Stimulated activated CD4-positive, alpha-beta T cell treated with anti-CD3 and anti-CD28 coated beads, Interleukin-2, amount 100 ng/mL, for 24 hours (primary cell): ENCODE data around the gene RHOF.

Experiments
- DNase-seq, 2 donors: peaks; one replicate each; pipeline ENCODE4 v3.0.0-alpha.2; 2020

Gene RHOF

DNA sequence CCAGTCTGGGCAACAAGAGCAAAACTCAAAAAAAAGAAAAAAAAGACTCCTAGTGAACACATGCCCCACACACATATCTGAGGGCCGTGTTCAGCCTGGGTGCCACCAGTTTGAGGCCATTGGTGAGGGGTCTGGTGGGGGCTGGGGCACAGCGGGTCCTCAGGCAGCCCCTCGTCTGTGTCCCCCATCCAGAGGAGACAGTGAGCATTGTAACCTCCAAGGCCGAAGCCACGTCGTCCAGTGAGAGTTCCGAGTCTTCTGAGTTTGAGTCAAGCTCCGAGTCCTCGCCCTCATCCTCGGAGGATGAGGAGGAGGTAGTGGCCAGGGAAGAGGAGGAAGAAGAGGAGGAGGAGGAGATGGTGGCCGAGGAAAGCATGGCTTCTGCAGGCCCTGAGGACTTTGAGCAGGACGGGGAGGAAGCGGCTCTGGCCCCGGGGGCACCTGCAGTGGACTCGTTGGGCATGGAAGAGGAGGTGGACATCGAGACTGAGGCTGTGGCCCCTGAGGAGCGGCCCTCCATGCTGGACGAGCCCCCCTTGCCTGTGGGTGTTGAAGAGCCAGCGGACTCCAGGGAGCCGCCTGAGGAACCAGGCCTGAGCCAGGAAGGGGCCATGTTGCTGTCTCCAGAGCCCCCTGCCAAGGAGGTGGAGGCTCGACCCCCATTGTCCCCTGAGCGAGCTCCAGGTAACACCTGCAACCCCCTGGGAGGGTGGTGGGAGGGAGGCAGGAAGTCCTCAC, 25.9 kb upstream of the RHOF start:
- no peak for DNase-seq

GRCh38 chr12:121817648-121818043, 24.2 kb upstream of the RHOF start:
- no peak for DNase-seq

DNA sequence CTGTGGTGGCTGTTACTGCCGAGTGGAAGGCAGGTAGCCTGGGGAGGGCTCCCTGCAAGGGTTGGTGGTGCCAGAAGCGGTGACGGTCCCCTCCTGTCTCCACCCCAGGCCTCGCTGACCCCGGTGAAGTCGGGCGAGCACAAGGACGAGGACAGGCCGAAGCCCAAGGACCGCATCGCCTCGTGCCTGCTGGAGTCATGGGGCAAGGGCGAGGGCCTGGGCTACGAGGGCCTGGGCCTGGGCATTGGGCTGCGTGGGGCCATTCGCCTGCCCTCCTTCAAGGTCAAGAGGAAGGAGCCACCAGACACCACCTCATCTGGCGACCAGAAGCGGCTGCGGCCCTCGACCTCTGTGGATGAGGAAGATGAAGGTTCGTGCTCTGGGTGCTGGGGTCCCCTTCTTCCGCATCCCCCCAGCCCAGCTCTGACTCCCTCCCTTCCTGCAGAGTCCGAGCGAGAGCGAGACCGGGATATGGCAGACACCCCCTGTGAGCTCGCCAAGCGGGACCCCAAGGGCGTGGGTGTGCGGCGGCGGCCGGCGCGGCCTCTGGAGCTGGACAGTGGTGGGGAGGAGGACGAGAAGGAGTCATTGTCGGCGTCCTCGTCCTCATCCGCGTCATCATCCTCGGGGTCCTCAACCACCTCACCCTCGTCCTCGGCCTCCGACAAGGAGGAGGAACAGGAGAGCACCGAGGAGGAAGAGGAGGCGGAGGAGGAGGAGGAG, 23.6 kb upstream of the RHOF start:
- no peak for DNase-seq

- no peak for DNase-seq
These were observed 21.8 kb upstream of the RHOF start for GRCh38 chr12:121815263-121815662.

DNA sequence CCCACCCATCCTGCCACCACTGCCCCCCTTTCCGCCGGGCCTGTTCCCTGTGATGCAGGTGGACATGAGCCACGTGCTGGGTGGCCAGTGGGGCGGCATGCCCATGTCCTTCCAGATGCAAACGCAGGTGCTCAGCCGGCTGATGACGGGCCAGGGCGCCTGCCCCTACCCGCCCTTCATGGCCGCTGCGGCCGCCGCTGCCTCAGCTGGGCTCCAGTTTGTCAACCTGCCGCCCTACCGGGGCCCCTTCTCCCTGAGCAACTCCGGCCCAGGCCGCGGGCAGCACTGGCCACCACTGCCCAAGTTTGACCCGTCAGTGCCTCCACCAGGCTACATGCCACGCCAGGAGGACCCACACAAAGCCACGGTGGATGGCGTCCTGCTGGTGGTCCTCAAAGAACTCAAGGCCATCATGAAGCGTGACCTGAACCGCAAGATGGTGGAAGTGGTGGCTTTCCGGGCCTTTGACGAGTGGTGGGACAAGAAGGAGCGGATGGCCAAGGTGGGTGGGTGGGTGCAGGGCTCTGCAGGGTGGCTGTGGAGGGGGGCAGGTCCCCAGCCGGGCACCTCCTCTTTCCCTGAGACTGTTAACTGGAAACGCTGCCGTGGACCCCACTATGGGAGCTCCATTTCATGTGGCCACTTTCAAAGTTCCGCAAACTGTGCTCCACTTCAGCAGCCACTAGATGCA, 21.1 kb upstream of the RHOF start:
- no peak for DNase-seq

- no peak for DNase-seq
These were observed 20.5 kb upstream of the RHOF start for GRCh38 chr12:121813951-121814350.

DNA sequence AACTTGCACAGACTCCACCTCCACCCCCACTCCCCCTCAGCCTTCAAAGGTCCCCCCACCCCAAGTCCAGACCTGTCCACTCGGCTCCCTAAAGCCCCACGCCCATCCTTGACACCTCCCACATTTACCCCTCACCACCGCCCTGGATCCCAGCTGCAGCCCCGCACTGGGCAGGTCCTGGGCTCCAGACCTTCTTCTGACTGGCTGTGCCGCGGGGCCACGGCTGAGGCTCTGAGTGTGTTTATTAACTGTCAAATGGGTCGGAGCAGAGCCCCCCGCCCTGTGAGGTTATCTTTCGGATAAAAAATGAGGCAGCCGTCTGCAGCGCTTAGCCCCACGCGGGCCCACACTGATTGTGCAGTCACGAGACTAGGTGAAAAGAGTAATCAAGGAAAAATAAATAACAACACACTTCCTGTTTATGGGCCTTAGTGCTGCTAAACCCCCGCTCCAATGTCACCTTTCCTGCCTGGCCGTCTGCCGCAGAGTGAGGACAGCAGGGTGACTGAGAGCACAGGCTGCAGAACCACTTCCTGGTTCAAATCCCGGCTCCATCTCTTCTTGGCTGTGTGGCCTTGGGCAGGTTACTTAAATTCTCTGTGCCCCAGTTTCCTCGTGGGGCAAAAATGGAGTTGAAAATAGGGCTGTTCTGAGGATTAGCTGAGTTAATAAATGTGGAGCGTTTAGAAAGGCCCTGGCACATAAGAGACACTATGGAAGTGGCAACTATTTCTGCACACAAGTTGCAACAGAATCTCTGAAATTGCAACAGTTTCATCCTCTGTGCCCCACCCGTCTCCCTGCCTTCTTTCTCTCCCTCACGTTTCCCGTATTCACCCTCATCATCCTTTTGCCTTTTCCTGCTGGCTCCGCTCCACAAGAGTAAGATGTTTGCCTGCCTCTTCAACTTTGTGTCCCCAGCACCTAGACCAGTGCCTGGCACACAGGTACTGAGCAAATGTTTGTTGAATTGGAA, 19.7 kb upstream of the RHOF start:
- no peak for DNase-seq

DNA sequence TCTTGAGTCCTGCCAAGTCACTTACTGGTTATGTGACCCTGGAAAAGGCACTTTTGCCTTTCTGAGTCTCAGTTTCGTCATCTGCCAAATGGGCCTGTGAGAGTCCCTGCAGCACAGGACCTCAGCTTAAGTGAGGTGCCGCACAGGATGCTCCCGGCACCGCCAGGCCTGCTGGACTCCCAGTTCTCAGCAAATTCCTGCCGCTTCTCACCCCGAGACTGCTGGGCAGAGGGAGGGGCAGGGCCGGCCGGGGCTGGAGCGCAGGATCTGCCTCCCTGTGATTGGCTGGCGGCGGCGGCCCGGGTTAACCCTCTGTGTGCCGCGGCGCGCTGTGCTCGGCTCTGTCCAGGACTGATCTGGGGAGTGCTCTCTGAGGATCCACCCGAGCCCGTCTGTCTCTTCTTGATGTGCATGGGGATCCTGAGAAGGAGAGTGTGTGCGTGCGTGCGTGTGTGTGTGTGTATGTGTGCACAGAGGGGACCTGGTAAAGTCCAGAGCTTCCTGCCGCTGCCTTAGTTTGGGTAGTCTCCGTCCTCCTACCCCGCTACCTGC, 18.9 kb upstream of the RHOF start:
- peak; percentile 51 to 68 for DNase-seq

DNA sequence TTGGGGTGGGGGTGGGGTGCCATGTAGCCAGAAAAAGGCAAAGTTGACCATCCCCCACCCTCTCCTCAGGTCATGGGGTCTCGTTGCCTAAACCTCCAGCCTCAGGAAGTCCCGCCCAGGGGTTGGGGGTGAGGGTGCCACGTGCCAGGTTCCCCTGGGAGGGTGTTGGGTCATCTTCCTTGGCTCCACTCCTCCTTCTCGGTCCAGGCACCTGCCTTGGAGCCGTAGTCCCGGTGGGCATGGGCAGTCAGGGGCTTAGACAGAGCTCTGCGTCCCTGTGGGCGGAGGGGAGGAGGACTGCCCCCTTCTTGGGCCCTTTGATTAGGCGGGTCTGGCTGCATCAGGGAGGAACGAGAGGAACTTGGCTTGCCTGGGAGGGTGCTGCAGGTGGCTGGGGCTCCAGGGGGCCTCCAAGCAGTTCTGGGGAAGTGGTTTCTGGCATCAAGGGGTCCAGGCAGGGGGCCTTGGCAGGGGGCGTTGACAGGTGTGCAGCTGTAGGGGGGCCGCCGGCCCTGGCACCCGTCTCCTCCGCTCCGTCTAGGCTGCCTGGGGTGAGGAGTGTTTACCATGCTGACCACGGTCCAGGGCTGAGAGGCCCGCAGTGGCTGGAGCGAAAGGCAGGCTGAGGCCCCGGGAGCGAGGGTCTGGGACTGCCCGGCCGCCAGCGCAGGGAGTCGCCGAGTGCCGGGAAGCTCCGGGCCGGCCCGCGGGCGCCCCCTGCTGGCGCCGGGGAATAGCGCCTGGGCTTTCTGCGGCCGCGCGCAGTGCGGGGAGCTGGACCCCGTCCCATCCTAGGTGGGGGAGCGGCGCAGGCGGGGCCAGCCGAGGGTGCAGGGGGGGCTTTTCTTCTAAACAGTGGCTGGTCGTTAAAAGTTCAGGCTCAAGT, 18.2 kb upstream of the RHOF start:
- DNase-seq, result peak; percentile 77 to 78

- DNase-seq, result no peak
These were observed 17.4 kb upstream of the RHOF start for GRCh38 chr12:121810833-121811433.

DNA sequence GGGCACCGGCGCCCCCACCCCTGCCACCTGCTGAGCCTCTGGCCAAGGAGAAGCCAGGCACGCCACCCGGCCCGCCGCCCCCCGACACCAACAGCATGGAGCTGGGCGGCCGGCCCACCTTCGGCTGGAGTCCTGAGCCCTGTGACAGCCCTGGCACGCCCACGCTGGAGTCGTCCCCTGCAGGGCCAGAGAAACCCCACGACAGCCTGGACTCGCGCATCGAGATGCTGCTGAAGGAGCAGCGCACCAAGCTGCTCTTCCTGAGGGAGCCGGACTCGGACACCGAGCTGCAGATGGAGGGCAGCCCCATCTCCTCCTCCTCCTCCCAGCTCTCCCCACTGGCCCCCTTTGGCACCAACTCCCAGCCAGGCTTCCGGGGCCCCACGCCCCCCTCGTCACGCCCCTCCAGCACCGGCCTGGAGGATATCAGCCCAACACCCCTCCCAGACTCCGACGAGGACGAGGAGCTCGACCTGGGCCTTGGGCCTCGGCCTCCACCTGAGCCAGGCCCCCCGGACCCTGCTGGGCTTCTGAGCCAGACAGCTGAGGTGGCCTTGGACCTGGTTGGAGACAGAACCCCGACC, 16.8 kb upstream of the RHOF start:
- no peak for DNase-seq

DNA sequence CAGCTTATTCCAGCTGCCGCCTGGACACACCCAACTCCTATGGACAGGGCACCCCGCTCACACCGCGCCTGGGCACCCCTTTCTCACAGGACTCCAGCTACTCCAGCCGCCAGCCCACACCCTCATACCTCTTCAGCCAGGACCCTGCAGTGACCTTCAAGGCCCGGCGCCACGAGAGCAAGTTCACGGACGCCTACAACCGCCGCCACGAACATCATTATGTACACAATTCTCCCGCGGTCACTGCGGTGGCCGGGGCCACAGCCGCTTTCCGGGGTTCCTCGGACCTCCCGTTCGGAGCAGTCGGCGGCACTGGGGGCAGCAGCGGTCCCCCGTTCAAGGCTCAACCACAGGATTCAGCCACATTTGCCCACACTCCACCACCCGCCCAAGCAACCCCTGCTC, 16.2 kb upstream of the RHOF start:
- no peak for DNase-seq

DNA sequence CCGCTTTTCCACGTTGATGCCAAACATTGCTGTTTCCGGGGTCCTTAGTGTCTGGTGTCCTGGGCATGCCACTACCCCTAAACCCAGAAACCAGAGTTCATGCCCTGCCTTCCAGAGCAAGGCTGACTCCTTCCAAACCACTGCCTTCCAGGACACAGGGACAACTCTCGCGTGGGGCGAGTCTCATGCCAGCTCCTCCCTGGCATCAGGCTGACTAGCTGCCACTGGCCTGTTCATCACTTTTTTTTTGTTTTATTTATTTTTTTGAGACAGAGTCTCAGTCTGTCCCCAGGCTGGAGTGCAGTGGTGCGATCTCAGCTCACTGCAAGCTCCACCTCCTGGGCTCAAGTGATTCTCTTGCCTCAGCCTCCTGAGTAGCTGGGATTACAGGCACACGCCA, 15.1 kb upstream of the RHOF start:
- DNase-seq, result no peak

DNA sequence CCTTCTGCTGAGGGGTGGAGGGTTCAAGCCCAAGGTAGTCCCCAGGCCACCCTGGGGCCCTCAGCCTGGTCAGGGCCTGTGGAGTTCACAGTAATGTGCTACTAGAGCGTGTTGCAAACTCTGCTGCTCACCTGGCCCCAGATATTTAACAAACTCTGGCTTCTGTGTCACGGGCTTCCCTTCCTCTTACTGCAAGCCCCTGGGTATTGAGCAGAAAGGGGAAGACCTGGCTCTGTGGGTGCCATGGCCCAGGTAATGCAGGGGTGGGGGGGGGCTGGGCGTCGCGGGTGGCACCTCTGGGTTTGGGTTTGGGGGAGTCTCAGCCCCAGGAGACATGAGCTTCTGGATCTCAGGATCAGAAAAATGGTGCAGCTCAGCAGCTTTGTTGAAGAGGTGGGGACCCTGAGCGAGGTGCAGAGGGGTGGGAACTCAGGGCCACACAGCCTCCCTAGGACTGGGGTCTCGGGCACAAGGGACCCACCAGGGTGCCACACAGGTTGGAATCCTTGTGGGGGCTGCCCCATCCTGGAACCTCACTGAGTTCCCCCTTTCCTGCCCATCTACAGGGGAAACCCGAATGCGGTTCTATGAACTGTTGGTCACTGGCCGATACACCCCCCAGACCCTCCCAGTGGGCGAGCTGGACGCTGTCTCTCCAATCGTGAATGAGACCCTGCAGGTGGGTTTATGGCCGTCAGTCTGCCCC, 14.3 kb upstream of the RHOF start:
- DNase-seq, result no peak

DNA sequence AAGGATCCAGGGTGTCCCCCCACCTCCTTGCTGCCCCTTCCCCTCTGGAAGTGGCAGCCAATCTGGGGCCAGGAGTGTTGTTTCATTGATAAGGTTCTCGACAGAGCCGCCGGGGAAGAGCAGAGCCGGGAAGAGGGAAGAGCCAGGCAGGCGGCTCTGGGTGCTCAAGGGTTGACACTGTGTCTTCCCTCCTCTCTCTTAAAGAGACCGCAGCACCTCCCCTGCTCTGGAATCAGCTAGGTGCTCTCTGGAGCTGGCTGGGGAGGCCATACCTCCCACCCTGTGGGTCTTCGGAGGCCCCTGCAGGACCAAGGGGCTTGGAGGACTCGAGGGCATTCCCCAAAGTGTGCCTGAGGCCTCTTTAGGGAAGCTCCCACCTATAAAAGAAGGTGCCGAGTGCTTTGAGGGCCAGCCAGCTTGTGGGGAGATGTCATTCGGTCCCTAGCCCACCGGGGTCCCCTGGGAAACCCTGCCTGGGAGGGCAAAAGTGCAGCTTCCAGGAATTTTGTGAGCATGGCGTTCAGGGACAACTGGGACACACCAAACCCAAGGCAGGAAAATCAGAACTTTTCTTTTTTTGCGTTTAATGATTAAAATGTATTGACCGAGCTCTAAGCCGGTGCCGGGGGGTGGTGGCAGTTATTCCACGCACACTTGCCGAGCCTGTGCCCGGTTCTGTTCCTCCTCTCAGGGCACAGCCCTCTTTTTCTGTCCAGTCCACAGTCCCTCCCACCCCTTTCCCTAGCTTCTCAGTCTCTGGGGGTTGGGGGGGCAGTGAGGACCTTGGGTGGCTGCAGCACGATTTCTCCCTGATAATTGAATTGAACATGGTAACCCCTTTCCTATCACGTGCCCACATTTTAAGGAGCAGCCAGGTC, 13.3 kb upstream of the RHOF start:
- DNase-seq, result no peak

DNA sequence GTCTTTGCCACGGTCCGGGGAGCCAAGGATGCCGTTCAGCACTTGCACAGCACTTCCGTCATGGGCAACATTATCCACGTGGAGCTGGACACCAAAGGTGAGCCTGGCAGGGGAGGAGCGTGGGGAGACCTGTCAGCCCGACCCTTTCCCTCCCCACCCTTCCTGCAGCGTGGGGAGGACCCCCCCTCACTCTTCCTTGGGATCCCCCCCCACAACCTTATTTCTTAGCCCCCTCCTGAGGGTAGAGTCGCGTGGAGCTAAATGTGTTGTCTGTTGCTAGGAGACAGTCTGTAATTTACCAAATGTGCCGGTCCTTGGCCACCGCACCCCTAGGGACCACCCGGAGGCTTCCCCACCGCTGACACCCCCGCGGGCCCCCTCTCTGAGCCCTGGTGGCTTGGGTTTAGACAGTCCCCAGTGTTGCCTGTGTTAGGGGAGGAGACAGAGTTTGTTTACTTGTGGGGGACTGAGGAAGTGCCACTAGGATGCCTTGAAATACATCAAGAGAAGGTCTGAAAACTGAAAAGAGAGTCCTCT, 12.6 kb upstream of the RHOF start:
- DNase-seq, result no peak

DNA sequence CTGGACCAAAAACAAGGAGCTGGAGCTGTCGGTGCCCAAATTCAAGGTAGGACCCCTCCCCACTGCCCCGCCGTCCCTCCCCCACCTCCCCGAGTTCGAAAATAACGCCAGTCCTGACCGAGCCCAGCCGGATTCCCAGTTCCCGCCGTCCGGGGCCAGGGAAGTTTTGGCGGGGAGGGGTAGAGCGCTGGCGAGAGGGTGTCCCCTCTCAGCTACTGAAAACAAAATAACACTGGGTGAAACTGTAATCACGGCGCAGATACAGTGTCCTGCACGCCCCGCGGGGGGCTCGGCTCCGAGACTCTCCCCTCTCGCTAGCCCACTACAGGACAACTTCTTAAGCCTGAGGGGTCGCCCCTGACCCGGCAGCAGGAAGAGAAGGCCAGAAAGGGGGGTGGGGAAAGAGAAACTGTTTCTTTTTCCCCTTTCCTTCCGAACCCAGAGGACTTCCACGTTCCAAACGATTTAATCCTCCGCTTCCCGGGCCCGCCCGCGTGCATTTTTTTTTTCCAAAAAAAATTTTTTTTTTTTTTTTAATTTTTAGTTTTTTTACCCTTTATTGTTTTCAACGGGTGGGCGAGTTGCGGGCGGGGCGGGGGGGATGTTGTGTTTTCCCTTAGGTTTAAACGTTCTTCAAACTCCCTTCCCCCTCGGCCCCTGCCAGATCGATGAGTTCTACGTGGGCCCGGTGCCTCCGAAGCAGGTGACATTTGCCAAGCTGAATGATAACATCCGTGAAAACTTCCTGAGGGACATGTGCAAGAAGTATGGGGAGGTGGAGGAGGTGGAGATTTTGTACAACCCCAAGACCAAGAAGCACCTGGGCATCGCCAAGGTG, 11.9 kb upstream of the RHOF start:
- DNase-seq, result no peak
